GM12892 (cell line): ENCODE measurements around the gene SRSF1.

Experiments
- POLR2A ChIP-seq: IDR thresholded peaks from 2 replicates; pipeline ENCODE4 v1.6.1; 2011; ENCODE audit warnings: low read depth, low read length, control low read depth
- TAF1 ChIP-seq: IDR thresholded peaks from 2 replicates; pipeline ENCODE4 v1.6.1; 2011; ENCODE audit warnings: low read depth, mild to moderate bottlenecking, control low read depth, low read length, borderline replicate concordance

GRCh38 chr17:58039975-58040374 lies 32.9 kb upstream of the SRSF1 start:
- TF ChIP-seq TAF1 (no peak), POLR2A (no peak)
